Stimulated activated CD8-positive, alpha-beta memory T cell treated with anti-CD3 and anti-CD28 coated beads, Interleukin-2, amount 100 ng/mL, for 1 hour (primary cell): ENCODE measurements around the gene AGAP2.
"Not testable (repeated sequence)": the region's sequence is repeated elsewhere in the genome, so short reads cannot be mapped to it uniquely, and the experiment has no call there.

ENCODE experiments used
- DNase-seq, 2 donors: peaks; one replicate each; pipeline ENCODE4 v3.0.0-alpha.2; 2020; ENCODE audit warnings: low read depth in 2 of 2

AGAP2 gene

DNA sequence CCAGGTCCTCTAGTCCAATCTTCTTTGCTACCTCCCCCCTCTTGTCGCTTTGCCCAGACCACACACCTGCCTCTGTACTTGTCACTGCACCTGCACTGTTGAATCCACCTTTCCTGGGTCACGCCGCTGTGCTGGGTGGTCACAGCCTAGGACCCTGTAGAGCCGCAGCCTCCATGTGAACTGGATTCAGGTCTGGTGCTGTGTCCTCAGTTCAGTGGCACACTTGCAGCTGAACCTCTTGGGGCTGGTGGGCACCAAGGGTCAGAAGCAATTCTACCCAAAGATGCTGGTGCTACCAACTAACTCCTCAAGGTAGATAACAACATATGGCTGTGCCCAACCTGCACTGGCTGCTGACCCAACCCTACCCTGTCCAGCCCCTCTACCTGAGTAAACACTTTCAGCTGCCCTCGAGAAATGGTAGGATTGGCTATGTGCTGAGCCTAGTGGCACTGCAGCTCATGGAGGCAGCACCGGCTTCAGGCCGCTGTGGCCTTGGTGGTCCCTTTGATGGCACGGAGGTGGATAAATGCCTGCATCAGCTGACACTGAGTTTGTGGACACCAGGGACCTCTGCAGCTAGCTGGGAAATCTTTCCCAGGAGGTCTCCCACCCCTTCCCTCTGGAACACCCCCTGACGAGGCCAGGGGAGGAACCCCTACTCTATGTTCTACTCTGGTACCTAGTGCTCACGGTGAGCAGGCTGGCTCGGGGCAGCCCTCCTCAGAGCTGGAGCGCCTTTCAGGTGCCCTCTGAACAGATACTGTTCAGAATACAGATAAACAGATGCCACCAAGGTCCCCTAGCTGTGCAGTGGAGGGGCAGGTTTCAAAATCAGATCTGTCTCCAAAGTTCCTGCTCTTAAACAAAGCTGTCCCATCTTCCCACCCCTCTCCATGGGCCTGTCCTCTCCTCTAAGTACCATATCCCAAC is 14.3 kb downstream of the AGAP2 start:
- DNase-seq, result no peak

DNA sequence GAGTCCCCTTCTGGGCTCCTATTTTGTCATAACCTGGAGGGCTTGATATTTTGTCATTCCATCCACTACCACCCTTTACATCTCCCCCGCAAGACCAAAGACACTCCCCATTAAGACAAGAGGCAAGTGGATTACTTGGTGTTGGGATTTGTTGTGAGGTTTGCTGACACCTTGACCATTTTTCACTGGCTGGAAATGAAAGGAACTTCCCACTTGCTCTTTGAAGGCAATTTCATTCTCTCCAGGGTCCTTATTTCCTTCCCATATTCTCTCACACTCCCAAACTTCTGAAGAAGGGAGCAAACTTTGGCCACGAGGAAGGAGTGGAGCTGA is 14.9 kb downstream of the AGAP2 start:
- no peak for DNase-seq

DNA sequence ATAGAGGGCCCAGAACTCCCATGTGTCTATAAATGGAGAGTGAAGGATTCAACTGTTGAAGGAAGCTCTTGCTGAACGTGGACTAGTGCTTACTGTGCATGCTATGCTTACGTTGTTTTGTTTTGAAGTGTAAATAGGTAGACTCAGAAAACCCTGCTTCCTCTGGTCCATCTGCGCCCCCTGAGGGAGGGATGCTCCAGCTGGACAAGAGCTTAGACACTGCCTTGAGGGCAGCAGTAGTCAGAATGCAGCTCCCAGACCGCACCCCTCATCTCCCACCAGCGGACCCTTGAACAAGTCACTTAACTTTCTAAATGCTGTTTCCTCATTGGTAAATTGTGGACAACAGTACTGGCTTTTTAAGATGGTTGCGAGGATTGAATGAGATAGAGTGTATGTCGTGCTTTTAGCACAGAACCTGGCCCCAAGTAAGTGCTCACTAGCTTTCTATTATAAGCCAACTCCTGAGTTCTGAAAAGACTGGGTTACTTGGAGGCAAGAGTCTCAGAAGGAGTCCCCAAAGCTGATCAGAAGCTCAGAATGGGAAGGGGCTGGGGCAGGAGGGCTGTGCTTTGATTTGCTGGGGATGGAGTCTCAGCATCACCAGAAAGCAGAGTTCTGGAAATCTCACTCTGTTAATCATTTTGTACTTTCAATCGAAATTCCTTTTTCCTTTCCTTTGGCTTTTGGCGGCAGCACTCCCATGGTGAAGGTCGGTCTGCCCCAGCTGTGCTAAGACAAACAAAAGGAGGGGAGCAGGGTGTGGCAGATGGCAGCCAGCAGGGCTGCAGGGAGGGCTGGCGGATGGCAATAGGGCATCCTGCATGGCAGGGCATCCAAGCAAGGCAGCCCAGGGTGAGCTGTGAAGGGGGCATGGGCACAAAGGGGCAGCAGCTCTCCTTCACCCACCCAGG is 15.6 kb downstream of the AGAP2 start:
- DNase-seq, result no peak

DNA sequence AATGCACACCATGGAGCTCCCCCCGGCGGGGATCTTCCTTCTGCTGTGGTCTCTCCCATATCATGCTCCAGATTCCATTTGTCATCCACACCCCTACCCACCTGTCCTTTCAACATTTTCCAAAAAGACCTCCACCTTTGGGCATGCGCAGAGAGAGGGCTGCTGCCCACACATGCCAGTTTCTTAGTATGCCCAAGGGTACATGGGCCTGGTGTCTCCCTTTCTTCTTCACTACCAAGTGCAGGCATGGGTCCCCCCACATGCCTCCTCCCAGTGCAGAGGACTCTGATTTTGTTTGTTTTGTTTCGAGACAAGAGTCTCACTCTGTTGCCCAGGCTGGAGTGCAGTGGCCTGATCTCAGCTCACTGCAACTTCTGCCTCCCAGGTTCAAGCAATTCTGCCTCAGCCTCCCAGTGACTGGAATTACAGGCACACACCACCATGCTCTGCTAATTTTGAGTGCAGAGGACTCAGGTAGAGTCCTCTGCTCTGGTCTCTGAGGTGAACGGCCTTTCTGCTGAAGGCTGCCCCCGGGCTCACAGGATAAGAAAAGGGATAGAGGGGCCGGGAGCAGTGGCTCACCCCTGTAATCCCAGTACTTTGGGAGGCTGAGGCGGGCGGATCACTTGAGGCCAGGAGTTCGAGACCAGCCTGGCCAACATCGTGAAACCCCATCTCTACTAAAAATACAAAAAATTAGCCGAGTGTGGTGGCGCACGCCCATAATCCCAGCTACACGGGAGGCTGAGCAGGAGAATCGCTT is 16.5 kb downstream of the AGAP2 start:
- DNase-seq, result not testable (repeated sequence)

DNA sequence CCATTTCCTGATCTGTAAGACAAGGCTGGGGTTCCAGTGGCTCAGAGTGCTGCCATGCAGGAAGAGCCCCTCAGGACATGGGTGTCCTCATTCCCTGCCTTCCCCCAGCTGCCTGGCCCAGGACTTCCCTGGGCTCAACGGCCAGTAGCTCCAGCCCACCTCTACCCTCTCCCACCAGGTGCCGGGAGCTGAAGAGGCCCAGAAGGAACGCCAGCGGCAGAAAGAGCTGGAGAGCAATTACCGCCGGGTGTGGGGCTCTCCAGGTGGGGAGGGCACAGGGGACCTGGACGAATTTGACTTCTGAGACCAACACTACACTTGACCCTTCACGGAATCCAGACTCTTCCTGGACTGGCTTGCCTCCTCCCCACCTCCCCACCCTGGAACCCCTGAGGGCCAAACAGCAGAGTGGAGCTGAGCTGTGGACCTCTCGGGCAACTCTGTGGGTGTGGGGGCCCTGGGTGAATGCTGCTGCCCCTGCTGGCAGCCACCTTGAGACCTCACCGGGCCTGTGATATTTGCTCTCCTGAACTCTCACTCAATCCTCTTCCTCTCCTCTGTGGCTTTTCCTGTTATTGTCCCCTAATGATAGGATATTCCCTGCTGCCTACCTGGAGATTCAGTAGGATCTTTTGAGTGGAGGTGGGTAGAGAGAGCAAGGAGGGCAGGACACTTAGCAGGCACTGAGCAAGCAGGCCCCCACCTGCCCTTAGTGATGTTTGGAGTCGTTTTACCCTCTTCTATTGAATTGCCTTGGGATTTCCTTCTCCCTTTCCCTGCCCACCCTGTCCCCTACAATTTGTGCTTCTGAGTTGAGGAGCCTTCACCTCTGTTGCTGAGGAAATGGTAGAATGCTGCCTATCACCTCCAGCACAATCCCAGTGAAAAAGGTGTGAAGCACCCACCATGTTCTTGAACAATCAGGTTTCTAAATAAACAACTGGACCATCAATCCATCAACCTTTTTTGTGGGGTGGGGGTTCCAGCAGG is 17.6 kb downstream of the AGAP2 start:
- DNase-seq, result no peak

DNA sequence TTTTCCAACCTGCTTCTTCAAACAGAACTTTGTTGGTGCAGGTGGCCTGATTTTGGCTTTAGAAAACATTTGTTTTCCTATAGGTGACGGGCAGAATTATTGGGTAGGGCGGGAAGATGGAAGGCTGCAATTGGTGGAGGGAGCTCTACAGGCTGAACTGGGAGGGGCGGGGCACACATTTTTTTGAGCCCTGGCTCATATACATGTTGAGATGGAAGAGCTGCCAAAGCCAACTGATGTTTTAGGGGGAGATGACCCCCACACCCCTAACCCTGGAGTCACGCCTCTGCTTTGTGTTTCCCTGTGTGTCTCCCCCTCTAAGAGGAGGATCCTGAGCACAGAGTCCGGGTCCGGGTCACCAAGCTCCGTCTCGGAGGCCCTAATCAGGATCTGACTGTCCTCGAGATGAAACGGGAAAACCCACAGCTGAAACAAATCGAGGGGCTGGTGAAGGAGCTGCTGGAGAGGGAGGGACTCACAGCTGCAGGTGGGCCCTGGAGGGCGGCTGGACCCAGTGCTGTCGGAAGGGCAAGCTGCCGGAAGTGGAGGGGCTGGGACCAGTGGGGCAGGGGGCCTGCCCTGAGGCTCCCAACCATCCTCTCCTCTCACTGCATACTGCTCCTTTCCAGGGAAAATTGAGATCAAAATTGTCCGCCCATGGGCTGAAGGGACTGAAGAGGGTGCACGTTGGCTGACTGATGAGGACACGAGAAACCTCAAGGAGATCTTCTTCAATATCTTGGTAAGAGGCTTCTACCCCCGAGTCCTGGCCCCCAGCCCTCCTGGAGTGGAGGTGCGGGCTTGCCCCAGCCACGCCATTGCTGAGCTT is 18.6 kb downstream of the AGAP2 start:
- no peak for DNase-seq

DNA sequence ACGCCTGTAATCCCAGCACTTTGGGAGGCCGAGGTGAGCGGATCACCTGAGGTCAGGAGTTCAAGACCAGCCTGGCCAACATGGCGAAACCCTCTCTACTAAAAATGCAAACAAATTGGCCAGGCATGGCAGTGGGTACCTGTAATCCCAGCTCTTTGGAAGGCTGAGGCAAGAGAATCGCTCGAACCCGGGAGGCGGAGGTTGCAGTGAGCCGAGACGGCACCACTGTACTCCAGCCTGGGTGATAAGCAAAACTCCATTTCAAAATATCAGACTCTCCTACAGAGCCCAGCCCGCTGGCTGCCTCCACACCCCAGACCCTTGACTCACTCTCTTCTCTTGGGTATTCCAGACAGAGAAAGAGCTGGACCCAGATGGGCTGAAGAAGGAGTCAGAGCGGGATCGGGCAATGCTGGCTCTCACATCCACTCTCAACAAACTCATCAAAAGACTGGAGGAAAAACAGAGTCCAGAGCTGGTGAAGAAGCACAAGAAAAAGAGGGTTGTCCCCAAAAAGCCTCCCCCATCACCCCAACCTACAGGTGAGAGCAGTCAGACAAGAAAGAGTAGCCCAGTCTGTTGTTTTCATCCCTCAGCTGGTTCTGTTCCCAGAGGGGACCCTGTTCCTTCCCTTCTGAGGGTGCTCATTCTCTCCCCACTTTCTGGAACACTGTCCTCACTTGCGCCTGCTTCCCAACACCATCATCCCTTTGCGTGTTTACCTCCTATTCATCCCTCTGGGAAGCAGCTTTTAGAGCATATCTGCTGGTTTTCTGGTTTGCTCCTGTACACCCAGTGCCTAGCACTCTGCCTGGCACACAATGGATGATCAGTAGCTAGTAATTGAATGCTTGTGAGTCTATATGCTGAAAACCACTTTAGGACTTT is 19.7 kb downstream of the AGAP2 start:
- DNase-seq, result no peak

DNA sequence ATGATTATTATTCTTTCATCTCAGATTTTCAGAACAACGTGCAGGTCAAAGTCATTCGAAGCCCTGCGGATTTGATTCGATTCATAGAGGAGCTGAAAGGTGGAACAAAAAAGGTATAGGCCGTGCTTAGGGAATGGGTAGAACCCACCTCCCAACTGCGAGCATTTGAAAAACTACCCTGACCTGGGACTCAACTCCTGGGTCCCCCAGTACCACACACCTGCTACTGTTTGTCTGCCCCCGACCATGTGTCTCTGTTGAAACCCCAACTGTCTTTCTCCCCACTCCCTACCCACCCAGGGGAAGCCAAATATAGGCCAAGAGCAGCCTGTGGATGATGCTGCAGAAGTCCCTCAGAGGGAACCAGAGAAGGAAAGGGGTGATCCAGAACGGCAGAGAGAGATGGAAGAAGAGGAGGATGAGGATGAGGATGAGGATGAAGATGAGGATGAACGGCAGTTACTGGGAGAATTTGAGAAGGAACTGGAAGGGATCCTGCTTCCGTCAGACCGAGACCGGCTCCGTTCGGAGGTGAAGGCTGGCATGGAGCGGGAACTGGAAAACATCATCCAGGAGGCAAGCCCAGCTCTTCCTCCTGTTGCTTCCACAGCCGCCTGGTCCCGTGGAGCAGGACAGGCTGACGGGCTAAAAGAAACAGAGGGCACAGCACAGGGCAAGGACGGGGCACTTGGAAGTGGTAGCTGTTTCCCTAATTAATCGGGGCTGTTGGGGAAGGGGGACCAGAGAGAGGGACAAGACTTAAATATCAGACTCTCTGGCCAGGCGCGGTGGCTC is 20.5 kb downstream of the AGAP2 start:
- no peak for DNase-seq

DNA sequence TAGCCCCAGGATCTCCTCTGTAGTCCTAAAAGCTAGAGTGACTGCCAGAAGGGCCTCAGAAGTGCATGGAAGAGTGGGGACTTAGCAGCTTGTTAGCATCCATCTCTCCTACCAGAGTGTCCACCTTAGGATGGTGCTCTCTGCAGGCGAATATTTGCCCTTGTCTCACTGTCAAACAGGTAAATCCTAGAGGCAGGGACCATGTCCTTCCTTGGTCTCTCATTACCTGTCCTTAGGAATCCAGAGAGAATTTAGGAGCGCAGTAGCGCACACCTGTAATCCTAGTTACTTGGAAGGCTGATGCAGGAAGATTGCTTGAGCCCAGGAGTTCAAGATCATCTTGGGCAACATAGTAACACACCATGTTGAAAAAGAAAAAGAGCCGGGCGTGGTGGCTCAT is 21.4 kb downstream of the AGAP2 start:
- DNase-seq, result no peak

DNA sequence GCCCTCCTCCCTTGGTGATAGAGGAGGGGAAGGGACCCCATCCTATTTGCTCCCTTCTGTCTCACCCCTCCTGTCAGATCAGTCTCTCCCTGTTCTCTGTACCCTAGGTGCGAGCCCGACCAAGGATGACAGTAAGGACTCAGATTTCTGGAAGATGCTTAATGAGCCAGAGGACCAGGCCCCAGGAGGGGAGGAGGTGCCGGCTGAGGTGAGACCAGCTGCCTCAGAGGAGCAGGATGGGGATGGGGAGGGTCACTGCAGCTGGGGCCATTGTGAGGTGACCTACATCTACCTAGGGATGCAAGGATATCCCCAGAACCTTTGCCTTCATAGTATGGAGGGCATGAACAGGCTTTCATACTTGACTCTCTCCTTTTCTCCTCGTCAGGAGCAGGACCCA is 22.2 kb downstream of the AGAP2 start:
- no peak for DNase-seq

DNA sequence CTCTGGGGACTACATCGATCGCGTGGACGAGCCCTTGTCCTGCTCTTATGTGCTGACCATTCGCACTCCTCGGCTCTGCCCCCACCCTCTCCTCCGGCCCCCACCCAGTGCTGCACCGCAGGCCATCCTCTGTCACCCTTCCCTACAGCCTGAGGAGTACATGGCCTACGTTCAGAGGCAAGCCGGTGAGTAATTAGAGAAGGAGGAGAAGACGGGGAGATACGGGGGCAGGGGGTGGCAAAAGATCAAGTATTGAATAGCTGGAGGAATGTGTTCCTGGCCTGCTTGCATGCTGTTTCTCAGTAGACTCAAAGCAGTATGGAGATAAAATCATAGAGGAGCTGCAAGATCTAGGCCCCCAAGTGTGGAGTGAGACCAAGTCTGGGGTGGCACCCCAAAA is 22.8 kb downstream of the AGAP2 start:
- no peak for DNase-seq

DNA sequence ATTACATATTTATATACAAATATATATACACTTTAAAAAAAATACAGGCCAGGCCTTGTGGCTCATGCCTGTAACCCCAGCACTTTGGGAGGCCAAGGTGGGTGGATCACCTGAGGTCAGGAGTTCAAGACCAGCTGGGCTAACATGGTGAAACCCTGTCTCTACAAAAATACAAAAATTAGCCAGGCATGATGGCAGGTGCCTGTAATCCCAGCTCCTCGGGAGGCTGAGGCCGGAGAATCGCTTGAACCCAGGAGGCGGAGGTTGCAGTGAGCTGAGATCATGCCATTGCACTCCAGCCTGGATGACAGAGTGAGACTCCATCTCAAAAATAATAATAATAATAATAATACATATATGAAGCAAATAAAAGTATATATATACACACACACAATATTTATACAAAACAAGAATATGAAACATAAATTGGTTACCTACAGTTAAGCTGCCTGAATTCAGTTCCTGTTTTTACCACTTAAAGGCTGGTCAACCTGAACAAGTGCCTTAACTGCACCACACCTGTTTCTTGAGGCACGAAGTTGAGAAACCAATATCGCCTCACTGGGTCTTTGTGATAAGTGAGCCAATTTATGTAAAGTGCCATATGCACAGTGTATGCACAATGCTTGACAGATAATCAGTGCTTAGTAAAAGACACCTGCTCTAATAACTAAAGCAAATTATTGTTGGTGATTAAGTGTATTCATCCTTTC is 23.4 kb downstream of the AGAP2 start:
- DNase-seq, result not testable (repeated sequence)

DNA sequence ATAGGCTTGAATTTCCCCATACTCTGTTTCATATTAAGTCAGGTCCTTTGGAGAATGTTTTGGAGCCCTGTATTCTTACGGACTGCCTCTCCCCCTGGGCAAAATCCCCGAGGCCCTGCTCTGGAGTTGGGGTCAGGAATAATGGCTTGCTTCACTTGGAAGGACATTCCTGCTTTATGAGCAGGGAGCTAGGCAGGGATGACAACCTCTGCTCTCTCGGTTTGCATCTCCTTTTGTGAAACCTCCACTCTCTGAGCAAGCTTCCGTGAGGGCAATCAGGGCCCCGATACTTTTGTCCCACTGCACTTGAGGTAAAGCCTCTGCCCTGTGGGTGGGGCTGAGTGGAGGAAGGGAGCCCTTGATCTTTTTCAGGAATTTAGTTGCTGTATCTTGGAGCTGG is 25.3 kb downstream of the AGAP2 start:
- DNase-seq, result no peak

DNA sequence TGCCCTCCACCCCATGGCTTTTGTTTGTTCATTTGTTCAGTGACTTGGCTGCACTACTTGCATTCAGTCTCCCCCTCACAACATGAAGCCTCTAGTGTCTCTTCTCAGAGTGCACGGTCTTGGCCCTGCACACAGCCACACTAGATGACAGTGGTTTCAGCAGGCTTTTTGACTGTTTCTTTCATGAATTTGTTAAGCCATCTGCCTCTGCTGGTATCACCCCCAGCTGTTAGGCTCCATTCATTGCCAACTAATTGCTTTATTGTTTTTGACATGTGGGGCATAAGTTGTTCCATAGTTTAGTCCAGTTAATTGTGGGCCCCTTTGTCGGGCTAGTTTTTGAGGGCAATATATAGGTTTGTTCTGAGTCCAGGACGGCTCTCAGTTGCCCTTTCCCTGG is 25.8 kb downstream of the AGAP2 start:
- no peak for DNase-seq

DNA sequence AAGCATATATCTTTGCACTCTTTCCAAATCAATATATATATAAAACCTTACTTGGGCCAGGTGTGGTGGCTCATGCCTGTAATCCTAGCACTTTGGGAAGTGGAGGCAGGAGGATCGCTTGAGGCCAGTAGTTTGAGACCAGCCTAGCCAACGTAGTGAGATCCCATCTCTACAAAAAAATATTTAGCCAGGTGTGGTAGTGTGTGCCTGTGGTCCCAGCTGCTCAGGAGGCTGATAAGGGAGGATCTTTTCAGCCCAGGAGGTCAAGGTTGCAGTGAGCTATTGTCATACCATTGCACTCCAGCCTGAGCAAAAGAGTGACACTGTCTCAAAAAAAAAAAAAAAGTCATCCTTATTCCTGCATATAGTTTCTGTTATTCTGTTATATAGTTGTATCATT is 30.2 kb downstream of the AGAP2 start:
- no peak for DNase-seq

DNA sequence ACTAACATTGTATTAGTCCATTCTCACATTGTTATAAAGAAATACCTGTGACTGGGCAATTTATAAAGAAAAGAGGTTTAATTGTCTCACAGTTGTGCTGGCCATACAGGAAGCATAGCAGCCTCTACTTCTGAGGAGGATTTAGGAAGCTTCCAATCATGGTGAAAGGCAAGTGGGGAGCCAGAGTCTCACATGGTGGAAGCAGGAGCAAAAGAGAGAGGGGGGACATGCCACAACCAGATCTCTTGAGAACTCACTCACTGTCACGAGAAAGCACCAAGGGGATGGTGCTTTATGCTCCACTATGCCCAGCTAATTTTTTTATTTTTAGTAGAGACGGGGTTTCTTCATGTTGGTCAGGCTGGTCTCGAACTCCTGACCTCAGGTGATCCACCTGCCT is 31.3 kb downstream of the AGAP2 start:
- no peak for DNase-seq

DNA sequence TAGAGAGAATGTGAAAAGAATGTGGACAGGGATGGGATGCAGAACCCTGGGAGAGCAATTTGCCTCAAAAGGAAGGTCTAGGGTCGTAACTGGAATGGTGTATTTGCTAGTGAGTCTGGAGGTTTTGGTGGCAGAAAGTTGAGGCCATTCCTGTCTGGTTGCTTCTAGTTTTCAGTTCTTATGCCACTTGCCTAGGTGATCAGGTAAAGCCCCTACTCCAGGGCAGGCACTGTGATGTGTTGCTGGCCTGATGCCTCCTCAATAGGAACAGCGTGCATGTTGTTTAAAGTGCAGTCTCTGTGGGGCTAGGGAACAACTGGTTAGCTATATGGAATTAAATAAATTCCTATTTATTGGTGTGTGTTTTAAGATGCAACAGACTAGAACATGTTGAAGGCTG is 38.2 kb downstream of the AGAP2 start:
- no peak for DNase-seq

DNA sequence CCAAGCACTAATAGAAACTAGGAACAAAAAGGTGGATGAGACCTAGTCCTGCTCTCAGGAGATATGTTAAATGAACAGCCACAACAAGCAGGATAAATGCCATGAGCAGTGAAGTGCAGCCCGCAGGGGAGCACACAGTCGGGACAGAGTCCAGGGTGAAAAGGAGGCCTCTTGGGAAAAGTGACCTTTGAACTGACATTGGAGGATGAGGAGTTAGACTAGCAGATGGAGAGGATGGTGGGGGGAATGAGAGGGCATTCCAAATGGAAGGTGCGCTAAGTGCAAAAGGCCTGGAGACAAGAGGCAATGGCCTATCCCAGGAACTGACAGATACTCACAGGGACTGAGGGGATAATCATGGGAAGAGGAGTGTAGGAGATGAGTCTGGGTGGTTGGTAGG is 40.1 kb downstream of the AGAP2 start:
- no peak for DNase-seq
